ENCODE measurements around the gene SORCS2. TPM values are rescaled to one million over a fixed set of nuclear protein-coding genes. Genes with fewer than 3 reads are reported as not detected.
A peak's percentile ranks its signal among the peaks of the same experiment; 100 is the strongest.

The SORCS2 gene
- total RNA-seq, 4 donors from 2014 or later: 0.26 to 17.1 (median 2.9) TPM

DNA sequence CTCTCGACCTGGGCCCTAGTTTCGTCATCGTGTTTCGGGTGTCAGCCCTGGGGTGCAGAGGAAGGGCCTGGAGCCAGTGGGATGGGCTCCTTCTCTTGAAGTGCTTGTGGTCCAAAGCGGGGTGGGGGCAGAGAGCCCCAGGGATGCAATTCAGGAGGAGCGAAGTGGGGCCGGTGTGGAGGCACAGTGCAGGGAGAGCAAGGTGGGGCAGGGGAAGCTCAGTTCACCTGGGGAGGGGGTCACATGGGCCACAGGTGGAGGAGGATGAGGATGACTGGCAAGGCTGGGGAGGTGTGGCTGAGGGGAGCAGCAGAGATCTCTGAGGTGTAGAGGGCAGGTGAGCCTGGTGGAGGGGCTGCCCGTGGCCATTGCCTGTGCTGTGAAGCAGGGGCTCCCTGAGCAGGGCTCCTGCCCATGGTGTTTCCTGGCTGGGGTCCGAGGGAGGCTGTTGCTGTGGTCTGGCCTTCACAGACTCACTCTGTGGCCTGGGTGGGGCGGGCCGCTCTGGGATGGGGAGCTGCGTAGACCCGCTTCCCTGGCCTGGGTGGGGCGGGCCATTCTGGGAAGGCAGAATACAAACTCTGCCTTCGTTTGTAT is 6.9 kb downstream of the SORCS2 start:
- DNase-seq: peak in 1 of 2 donors; percentile 16
- no peaks in the 10 kb centered on the region for H3K27me3 ChIP-seq
- H3K9me3 ChIP-seq: no peaks in the 10 kb centered on the region
- TF ChIP-seq, protein P1, sequence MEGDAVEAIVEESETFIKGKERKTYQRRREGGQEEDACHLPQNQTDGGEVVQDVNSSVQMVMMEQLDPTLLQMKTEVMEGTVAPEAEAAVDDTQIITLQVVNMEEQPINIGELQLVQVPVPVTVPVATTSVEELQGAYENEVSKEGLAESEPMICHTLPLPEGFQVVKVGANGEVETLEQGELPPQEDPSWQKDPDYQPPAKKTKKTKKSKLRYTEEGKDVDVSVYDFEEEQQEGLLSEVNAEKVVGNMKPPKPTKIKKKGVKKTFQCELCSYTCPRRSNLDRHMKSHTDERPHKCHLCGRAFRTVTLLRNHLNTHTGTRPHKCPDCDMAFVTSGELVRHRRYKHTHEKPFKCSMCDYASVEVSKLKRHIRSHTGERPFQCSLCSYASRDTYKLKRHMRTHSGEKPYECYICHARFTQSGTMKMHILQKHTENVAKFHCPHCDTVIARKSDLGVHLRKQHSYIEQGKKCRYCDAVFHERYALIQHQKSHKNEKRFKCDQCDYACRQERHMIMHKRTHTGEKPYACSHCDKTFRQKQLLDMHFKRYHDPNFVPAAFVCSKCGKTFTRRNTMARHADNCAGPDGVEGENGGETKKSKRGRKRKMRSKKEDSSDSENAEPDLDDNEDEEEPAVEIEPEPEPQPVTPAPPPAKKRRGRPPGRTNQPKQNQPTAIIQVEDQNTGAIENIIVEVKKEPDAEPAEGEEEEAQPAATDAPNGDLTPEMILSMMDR (IDR thresholded peaks at IDR 0.05): no peak
- no peak for TF ChIP-seq POLR2A (IDR thresholded peaks at IDR 0.05)
- intact Hi-C loops (cut with DNase I; ENCODE audit: low total_unique reads): no loop called here
- H3K27ac ChIP-seq: no peak overlapping the region
- no peaks in the 10 kb centered on the region for H3K36me3 ChIP-seq
- no peak overlapping the region for H3K4me3 ChIP-seq
- peaks cover under 1 to 3% of the 10 kb centered on the region in 2 donors for H3K4me1 ChIP-seq

DNA sequence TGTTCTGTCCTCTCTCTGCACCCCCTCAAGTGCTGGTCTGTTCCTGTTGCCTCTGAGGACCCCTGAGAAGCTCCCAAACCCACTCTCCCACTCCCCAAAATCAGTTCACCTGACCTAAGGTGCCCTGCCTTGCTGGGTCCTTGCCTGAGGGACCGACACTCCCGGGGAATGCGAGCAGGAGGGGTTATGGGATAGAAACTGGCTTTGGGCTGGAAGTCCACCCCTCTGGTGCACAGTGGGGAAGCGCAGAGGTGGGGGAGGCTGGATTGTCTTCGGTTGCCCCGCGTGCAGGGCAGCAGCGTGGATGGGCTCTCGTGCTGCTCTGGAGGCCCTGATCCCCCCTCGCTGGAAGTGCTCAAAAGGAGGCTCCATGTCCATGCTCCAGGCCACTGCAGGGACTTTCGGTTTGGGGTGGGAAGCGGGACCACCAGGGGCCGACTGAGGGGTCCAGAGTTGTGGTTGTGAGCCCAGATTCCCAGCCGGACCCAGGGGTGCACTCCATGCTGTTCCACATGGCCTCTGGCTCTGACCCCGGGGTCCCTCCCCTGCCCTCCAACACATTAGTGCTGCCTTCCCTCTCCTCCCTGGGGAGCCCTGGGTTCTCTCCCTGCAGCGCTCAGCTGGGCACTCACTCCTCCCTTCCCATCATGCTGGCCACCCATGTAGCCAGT is 7.6 kb downstream of the SORCS2 start:
- no peaks in the 10 kb centered on the region for H3K36me3 ChIP-seq
- TF ChIP-seq POLR2A (IDR thresholded peaks at IDR 0.05): no peak
- TF ChIP-seq, protein P1 (IDR thresholded peaks at IDR 0.05): no peak
- peaks cover 0 to 3% of the 10 kb centered on the region in 2 donors for H3K4me1 ChIP-seq
- peak overlapping the region in 1 of 2 donors; percentile 71 for H3K27ac ChIP-seq
- H3K27me3 ChIP-seq: no peaks in the 10 kb centered on the region
- H3K4me3 ChIP-seq: no peak overlapping the region
- peak in 1 of 2 donors; percentile 14 for DNase-seq
- no peaks in the 10 kb centered on the region for H3K9me3 ChIP-seq
- intact Hi-C loops (cut with DNase I; ENCODE audit: low total_unique reads): no loop called here

DNA sequence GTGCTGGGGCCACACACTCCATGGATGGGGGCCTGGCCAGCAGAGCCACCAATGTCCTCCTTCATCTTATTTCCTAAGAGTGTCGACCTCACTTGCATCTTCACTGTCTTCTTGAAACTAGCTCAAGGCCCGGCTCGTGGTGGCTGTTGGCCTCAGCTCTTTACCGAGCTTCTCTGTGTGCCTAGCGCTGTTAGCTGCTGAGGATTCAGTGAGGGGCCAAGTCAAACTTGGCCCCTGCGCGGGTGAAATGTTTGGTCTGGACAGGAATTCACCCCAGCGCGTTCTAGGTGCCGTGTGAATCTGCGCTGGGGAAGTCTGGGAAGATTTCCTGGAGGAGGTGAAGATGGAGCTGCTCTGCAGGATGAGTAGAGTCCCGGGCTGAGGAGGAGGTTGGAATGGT is 8.5 kb downstream of the SORCS2 start:
- intact Hi-C loops (cut with DNase I; ENCODE audit: low total_unique reads): no loop called here
- Histone ChIP-seq H3K27ac (peak overlapping the region; percentile 58 to 71), H3K36me3 (no peaks in the 10 kb centered on the region), H3K4me3 (no peak overlapping the region), H3K27me3 (no peaks in the 10 kb centered on the region), H3K4me1 (peaks cover 0 to 3% of the 10 kb centered on the region in 2 donors), H3K9me3 (no peaks in the 10 kb centered on the region)
- peak in 1 of 2 donors; percentile 13 for DNase-seq
- TF ChIP-seq, protein P1 (IDR thresholded peaks at IDR 0.05): no peak
- no peak for TF ChIP-seq POLR2A (IDR thresholded peaks at IDR 0.05)

DNA sequence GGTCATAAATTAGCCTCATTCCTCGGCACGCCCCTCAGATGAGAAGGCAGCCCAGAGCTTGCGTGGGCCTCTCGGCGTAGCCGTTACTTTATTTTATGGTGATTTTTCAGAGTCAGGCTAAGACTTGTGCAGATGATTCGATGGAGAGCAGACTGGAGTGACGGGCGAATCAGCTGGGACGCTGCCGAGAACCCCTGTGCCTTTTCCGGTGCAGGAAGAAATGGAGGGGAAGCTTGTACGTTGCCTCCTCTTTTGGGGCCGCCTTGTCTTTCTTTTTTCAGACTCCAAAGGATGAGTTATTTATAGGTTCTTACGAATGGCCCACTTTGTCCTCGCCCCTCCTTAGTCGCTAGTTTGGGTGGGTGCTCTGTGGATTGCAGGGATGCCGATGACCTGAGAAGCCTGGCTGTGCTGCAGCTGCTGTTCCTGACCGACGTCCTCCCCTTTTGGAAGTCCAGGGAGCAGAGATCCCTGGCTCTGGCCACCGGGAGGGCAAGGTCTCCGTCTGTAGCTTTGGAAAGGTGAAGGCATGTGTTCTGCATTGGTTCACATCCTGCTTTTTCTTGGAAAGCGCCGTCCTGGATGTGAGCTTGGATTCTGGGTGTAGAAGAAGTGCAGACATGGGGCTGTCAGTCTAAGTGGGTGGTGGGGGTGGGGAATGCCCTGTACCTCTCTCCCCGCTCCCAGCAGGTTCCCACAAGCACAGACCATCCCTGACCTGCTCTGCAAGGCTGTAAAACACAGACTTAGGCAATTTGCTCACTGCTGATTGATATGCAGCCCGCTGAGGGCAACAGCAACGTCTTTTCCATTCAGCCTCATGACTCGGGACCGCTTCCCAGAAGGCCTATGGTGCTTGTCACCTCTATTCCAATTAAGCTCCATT is 9.3 kb downstream of the SORCS2 start:
- Histone ChIP-seq H3K27me3 (no peaks in the 10 kb centered on the region), H3K9me3 (no peaks in the 10 kb centered on the region), H3K36me3 (no peaks in the 10 kb centered on the region), H3K27ac (peak overlapping the region; percentile 58 to 71), H3K4me3 (peak overlapping the region in 1 of 2 donors; percentile 11), H3K4me1 (peaks cover 3 to 4% of the 10 kb centered on the region in 2 donors)
- TF ChIP-seq, protein P1 (IDR thresholded peaks at IDR 0.05): no peak
- no peak for TF ChIP-seq POLR2A (IDR thresholded peaks at IDR 0.05)
- DNase-seq: peak; percentile 49 to 73
- intact Hi-C loops (cut with DNase I; ENCODE audit: low total_unique reads): no loop called here

Data from uterus (tissue), 4 donors.